T-cell (primary cell): ENCODE results near the gene ZNF668. TPM values are rescaled to one million over a fixed set of nuclear protein-coding genes. Genes with fewer than 3 reads are reported as not detected.

ENCODE experiments used
- ATAC-seq, 4 experiments: fragments of 200-7000 bp in 3 of 4; fragments of 150-1000 bp in 1 of 4; cut with Tn5 transposase; replicated peaks in 1 of 4; 1 replicate in 3 of 4; 2 replicates in 1 of 4; pipeline ENCODE4 v1.10.0; 2021; ENCODE audit warnings: moderate library complexity in 3 of 4, mild to moderate bottlenecking in 2 of 4, moderate number of reproducible peaks in 1 of 4
- CTCF ChIA-PET, 2 donors: fragments of 300-600 bp; sonication (Branson Sonifier 250); formaldehyde crosslinking; loops; one replicate each; lab custom pipeline; 2022; ENCODE audit warnings: antibody characterized with exemption in 2 of 2; lab: Charles Lee
- POLR2A ChIA-PET, 2 donors: fragments of 300-600 bp; sonication (Branson Sonifier 250); formaldehyde crosslinking; loops; one replicate each; lab custom pipeline; 2022; ENCODE audit warnings: antibody characterized with exemption in 2 of 2; lab: Charles Lee
- DNase-seq, 35 experiments: peaks; one replicate each; pipeline versions ENCODE4 v3.0.0 to v3.0.0-alpha.2; 2013 to 2023
- H3K27ac ChIP-seq: one replicate; pipeline ENCODE4 v1.5.1; 2013; ENCODE audit warnings: low read length
- H3K27me3 ChIP-seq, 2 experiments: replicated peaks in 1 of 2; 1 replicate in 1 of 2; 2 replicates in 1 of 2; pipeline versions ENCODE4 v1.6.1 to v1.7.0; 2013; ENCODE audit warnings: low read length in 1 of 2, mixed read lengths in 1 of 2; ENCODE audit not compliant: control insufficient read depth in 2 of 2, insufficient read depth in 2 of 2; ENCODE audit errors: extremely low read depth in 1 of 2
- H3K36me3 ChIP-seq, 2 donors: 1 replicate in 1 of 2; 2 replicates in 1 of 2; pipeline versions ENCODE4 v1.6.1 to v1.7.0; 2013; ENCODE audit warnings: low read length in 1 of 2; ENCODE audit not compliant: control insufficient read depth in 2 of 2, insufficient read depth in 1 of 2; ENCODE audit errors: extremely low read depth in 1 of 2
- H3K4me1 ChIP-seq, 2 experiments: 1 replicate in 1 of 2; 2 replicates in 1 of 2; pipeline versions ENCODE4 v1.6.1 to v1.7.0; 2013; ENCODE audit warnings: low read length in 2 of 2, mixed read lengths in 1 of 2; ENCODE audit not compliant: insufficient read depth in 2 of 2, control insufficient read depth in 1 of 2; ENCODE audit errors: extremely low read depth in 1 of 2
- H3K4me3 ChIP-seq, 2 donors: 1 replicate in 1 of 2; 2 replicates in 1 of 2; pipeline versions ENCODE4 v1.5.1 to v1.7.0; 2013; ENCODE audit warnings: mild to moderate bottlenecking in 2 of 2, low read length in 1 of 2, moderate library complexity in 1 of 2; ENCODE audit not compliant: control insufficient read depth in 1 of 2; ENCODE audit errors: extremely low read depth in 1 of 2
- H3K9me3 ChIP-seq: 2 replicates; pipeline ENCODE4 v1.7.0; 2013
- H3K27ac Mint-ChIP-seq, 2 donors: one replicate each; pipeline ENCODE4 v1.8.0; 2020 to 2021; ENCODE audit warnings: mild to moderate bottlenecking in 2 of 2, mixed read lengths in 2 of 2
- H3K27me3 Mint-ChIP-seq, 2 donors: one replicate each; pipeline ENCODE4 v1.8.0; 2021 to 2022; ENCODE audit warnings: mixed read lengths in 2 of 2
- H3K36me3 Mint-ChIP-seq: one replicate; pipeline ENCODE4 v1.8.0; 2021; ENCODE audit warnings: mixed read lengths
- H3K4me1 Mint-ChIP-seq, 3 donors: one replicate each; pipeline ENCODE4 v1.8.0; 2020 to 2022; ENCODE audit warnings: mixed read lengths in 3 of 3, mild to moderate bottlenecking in 1 of 3
- H3K4me3 Mint-ChIP-seq, 3 donors: one replicate each; pipeline ENCODE4 v1.8.0; 2020 to 2022; ENCODE audit warnings: mild to moderate bottlenecking in 3 of 3, mixed read lengths in 3 of 3, moderate library complexity in 3 of 3
- H3K9me3 Mint-ChIP-seq, 3 donors: one replicate each; pipeline ENCODE4 v1.8.0; 2020 to 2022; ENCODE audit warnings: mixed read lengths in 3 of 3
- WGBS: methylation state at CpG from one replicate; pipeline ENCODE4 v1.1.5; 2013; ENCODE audit warnings: missing lambda C conversion rate; ENCODE audit not compliant: insufficient coverage; 5-methylcytosine and 5-hydroxymethylcytosine counted together
- total RNA-seq, 35 experiments: library from RNA in 6 of 35; stranded (reverse) in 6 of 35; fragments of 120-200 nt in 1 of 35; gene quantifications; one replicate each; pipeline versions ENCODE4 v1.2.1 to v1.2.4 and lab custom pipeline; 2013 to 2026

Gene ZNF668
- total RNA-seq, 5 donors from 2014 or later (not counting 1 experiment from before 2014, with no cell fraction given) = 12.3 to 14.4 (median 14.3) TPM

- peak overlapping the region; percentile 69 to 95 for H3K4me3 ChIP-seq
- H3K4me3 Mint-ChIP-seq = peak overlapping the region; percentile 92 to 96 (median 94)
- WGBS = under 1% methylated on average over 82 of the region's 83 CpGs
- peak; percentile 63 to 69 (median 65) for ATAC-seq
- H3K9me3 Mint-ChIP-seq = no peaks in the 10 kb centered on the region
- H3K27ac Mint-ChIP-seq = peak overlapping the region; percentile 95 to 97
- CTCF ChIA-PET = interaction anchor here in 1 of 2 donors (0.7 to 1.6 kb wide), 6 partner anchors 39 to 796 kb away, joined by 3 to 15 read pairs (median 4); partner anchors contain the start of genes KAT8 and STX4
- POLR2A ChIA-PET = interaction anchor here in 1 of 2 donors (0.5 to 1.4 kb wide), 5 partner anchors 44 to 386 kb away, joined by 3 to 7 read pairs (median 4); partner anchors contain the start of genes ARMC5 and KAT8
- H3K4me1 Mint-ChIP-seq = peaks cover 39 to 47% (median 43%) of the 10 kb centered on the region in 3 donors
- H3K27me3 ChIP-seq = no peaks in the 10 kb centered on the region
- DNase-seq = peak; percentile 62 to 88 (median 78)
- no peaks in the 10 kb centered on the region for H3K9me3 ChIP-seq
- peaks cover 11 to 23% of the 10 kb centered on the region in 2 donors for H3K36me3 ChIP-seq
- H3K4me1 ChIP-seq = peaks cover 14 to 27% of the 10 kb centered on the region in 2 experiments
- no peaks in the 10 kb centered on the region for H3K27me3 Mint-ChIP-seq
- peak overlapping the region; percentile 89 for H3K27ac ChIP-seq
- H3K36me3 Mint-ChIP-seq = peaks cover 9% of the 10 kb centered on the region
These were observed 684 bp downstream of the ZNF668 start for GRCh38 chr16:31073142-31073969.

GRCh38 chr16:31072540-31073141 lies 1.4 kb downstream of the ZNF668 start:
- peak overlapping the region; percentile 93 to 94 for H3K27ac Mint-ChIP-seq
- ChIA-PET CTCF (interaction anchor here in 1 of 2 donors (1.4 kb wide), 1 partner anchor 38 kb away, joined by 3 read pairs; no protein-coding TSS in a partner anchor), POLR2A (no interaction called here)
- H3K9me3 Mint-ChIP-seq = no peaks in the 10 kb centered on the region
- Histone ChIP-seq H3K27me3 (no peaks in the 10 kb centered on the region), H3K36me3 (peaks cover 11 to 16% of the 10 kb centered on the region in 2 donors), H3K9me3 (no peaks in the 10 kb centered on the region), H3K27ac (peak overlapping the region; percentile 58), H3K4me1 (peaks cover 14 to 27% of the 10 kb centered on the region in 2 experiments), H3K4me3 (peak overlapping the region; percentile 69 to 95)
- peak overlapping the region; percentile 92 to 94 (median 94) for H3K4me3 Mint-ChIP-seq
- H3K36me3 Mint-ChIP-seq = peaks cover 3% of the 10 kb centered on the region
- peaks cover 38 to 45% (median 39%) of the 10 kb centered on the region in 3 donors for H3K4me1 Mint-ChIP-seq
- DNase-seq = peak in 6 of 35 experiments; percentile 12 to 51 (median 16)
- ATAC-seq = no peak
- WGBS = under 1% methylated on average over 18 of the region's 27 CpGs
- H3K27me3 Mint-ChIP-seq = no peaks in the 10 kb centered on the region

- POLR2A ChIA-PET = no interaction called here
- H3K4me1 Mint-ChIP-seq = peaks cover 37 to 47% (median 42%) of the 10 kb centered on the region in 3 donors
- H3K27me3 ChIP-seq = no peaks in the 10 kb centered on the region
- CTCF ChIA-PET = interaction anchor here in 1 of 2 donors (0.8 kb wide), 1 partner anchor 70 kb away, joined by 4 read pairs; no protein-coding TSS in a partner anchor
- no peaks in the 10 kb centered on the region for H3K36me3 Mint-ChIP-seq
- peaks cover 8 to 9% of the 10 kb centered on the region in 2 donors for H3K36me3 ChIP-seq
- DNase-seq (no peak), ATAC-seq (no peak)
- WGBS = 76% methylated on average over 2 of the region's 4 CpGs
- peak overlapping the region; percentile 93 to 94 for H3K27ac Mint-ChIP-seq
- H3K4me1 ChIP-seq = peaks cover 14 to 27% of the 10 kb centered on the region in 2 experiments
- no peaks in the 10 kb centered on the region for H3K9me3 ChIP-seq
- H3K4me3 ChIP-seq = peak overlapping the region in 1 of 2 donors; percentile 95
- no peaks in the 10 kb centered on the region for H3K27me3 Mint-ChIP-seq
- H3K9me3 Mint-ChIP-seq = no peaks in the 10 kb centered on the region
- H3K4me3 Mint-ChIP-seq = peak overlapping the region; percentile 92 to 94 (median 94)
- H3K27ac ChIP-seq = peak overlapping the region; percentile 58
These were observed 2.2 kb downstream of the ZNF668 start for GRCh38 chr16:31071861-31072260.

- Mint-ChIP-seq H3K4me1 (peaks cover 49 to 61% (median 53%) of the 10 kb centered on the region in 3 donors), H3K27ac (no peak overlapping the region), H3K4me3 (no peak overlapping the region), H3K27me3 (no peaks in the 10 kb centered on the region), H3K9me3 (no peaks in the 10 kb centered on the region), H3K36me3 (peaks cover 7% of the 10 kb centered on the region)
- no peak for DNase-seq
- POLR2A ChIA-PET = no interaction called here
- Histone ChIP-seq H3K4me3 (no peak overlapping the region), H3K9me3 (no peaks in the 10 kb centered on the region), H3K27me3 (no peaks in the 10 kb centered on the region), H3K27ac (no peak overlapping the region), H3K36me3 (peaks cover 2 to 5% of the 10 kb centered on the region in 2 donors), H3K4me1 (peaks cover 17 to 49% of the 10 kb centered on the region in 2 experiments)
- ATAC-seq = no peak
- CTCF ChIA-PET = interaction anchor here in 1 of 2 donors (0.6 kb wide), 1 partner anchor 43 kb away, joined by 3 read pairs; no protein-coding TSS in a partner anchor
- no CpG with 5 or more reads among the region's 3 CpGs for WGBS
These were observed 6.7 kb downstream of the ZNF668 start for GRCh38 chr16:31067342-31067741.

- 87% methylated on average over 3 of the region's 4 CpGs for WGBS
- Histone ChIP-seq H3K36me3 (peaks cover 8 to 20% of the 10 kb centered on the region in 2 donors), H3K4me3 (peak overlapping the region in 1 of 2 donors; percentile 35), H3K27me3 (no peaks in the 10 kb centered on the region), H3K4me1 (peaks cover 9 to 57% of the 10 kb centered on the region in 2 experiments), H3K27ac (peak overlapping the region; percentile 41), H3K9me3 (no peaks in the 10 kb centered on the region)
- no peaks in the 10 kb centered on the region for H3K27me3 Mint-ChIP-seq
- ChIA-PET CTCF (no interaction called here), POLR2A (no interaction called here)
- no peaks in the 10 kb centered on the region for H3K9me3 Mint-ChIP-seq
- peaks cover 43 to 63% (median 44%) of the 10 kb centered on the region in 3 donors for H3K4me1 Mint-ChIP-seq
- peaks cover 15% of the 10 kb centered on the region for H3K36me3 Mint-ChIP-seq
- ATAC-seq = peak; percentile 26 to 43 (median 33)
- H3K4me3 Mint-ChIP-seq = peak overlapping the region; percentile 44 to 82 (median 66)
- peak overlapping the region; percentile 86 to 87 for H3K27ac Mint-ChIP-seq
- DNase-seq = peak in 1 of 35 experiments; percentile 17
These were observed 9.1 kb downstream of the ZNF668 start for GRCh38 chr16:31064882-31065461.
